GM19452 (cell line): ENCODE measurements around the gene KRTAP5-8.
"Not testable (repeated sequence)": the region's sequence is repeated elsewhere in the genome, so short reads cannot be mapped to it uniquely, and the experiment has no call there.

Experiments used
- ATAC-seq: cut with Tn5 transposase; IDR thresholded peaks from one replicate; pipeline ENCODE4 v1.9.1; 2021; ENCODE audit not compliant: unreplicated experiment

The KRTAP5-8 gene

DNA sequence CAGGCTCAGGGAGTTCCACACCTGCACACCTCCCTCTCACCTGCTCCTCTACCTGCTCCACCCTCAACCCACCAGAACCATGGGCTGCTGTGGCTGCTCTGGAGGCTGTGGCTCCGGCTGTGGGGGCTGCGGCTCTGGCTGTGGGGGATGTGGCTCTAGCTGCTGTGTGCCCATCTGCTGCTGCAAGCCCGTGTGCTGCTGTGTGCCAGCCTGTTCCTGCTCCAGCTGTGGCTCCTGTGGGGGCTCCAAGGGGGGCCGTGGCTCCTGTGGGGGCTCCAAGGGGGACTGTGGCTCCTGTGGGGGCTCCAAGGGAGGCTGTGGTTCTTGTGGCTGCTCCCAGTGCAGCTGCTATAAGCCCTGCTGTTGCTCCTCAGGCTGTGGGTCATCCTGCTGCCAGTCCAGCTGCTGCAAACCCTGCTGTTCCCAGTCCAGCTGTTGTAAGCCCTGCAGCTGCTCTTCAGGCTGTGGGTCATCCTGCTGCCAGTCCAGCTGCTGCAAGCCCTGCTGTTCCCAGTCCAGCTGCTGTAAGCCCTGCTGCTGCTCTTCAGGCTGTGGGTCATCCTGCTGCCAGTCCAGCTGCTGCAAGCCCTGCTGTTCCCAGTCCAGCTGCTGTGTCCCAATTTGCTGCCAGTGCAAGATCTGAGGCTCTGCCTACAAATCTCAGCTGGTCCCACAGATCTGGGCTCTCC lies at the start of gene KRTAP5-8:
Gene KRTAP5-8 (plus strand): TSS at position 49 of the 689 bp plus-strand sequence. CDS start 31 bp downstream, at position 80.
- not testable (repeated sequence) for ATAC-seq

DNA sequence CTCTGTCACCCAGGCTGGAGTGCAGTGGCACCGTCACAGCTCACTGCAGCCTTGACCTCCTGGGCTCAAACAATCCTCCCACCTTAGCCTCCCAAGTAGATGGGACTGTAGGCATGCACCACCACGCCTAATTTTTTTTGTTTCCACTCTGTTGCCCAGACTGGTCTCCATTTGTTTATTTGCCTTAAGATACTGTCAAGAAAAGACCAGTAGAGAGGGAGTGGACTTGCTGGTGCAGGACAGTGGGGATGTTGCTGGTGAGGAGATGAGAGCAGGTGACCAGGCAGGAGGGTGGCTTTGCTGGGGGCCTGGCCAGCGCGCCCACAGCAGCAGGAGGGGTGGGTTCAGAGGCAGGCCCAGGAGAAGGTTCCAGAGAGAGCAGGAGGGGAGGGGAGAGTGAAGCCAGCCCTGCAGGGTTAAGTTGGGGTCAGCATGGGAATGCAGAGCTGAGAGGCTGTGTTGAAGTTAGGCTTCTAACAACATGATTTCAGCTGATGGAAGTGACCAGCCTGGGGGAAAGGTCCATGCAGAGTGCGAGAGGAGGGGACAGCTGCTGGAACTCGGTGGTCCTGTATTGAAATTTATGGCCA lies 49.0 kb upstream of the KRTAP5-8 start:
- no peak for ATAC-seq

- no peak for ATAC-seq
Observed at GRCh38 chr11:71489311-71490043, 48.3 kb upstream of the KRTAP5-8 start.

DNA sequence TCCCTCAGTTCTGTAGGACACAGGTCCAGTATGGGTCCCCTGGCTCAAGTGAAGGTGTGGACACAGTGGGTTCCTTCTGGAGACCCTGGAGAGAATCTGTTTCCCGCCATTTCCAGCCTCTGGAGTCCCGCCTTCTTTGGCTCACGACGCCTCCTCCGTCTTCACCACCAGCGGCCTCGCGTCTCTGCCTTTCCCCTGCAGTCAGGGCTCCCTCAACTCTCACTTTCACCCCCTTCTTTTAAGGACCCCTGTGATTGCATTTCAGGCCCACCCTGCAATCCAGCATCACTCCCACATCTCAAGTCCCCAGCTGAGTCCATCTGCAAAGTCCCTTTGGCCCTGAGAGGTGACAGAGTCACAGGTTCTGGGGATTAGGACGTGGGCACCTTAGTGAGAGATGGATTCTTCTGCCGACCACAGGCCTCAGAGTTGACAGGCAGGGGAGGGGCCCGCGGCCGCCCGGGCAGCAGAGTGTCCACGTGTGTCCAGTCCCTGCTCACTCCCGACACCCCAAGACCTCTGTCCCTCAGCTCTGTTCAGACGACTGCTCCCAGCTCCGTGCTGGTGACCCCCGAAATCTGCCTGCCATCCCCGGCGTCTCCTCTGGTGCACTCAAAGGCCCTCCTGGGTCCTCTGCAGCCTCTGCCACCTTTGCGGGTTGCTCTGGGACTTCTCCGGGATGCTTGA lies 47.6 kb upstream of the KRTAP5-8 start:
- no peak for ATAC-seq

GRCh38 chr11:71490731-71491390 lies 47.0 kb upstream of the KRTAP5-8 start:
- no peak for ATAC-seq

DNA sequence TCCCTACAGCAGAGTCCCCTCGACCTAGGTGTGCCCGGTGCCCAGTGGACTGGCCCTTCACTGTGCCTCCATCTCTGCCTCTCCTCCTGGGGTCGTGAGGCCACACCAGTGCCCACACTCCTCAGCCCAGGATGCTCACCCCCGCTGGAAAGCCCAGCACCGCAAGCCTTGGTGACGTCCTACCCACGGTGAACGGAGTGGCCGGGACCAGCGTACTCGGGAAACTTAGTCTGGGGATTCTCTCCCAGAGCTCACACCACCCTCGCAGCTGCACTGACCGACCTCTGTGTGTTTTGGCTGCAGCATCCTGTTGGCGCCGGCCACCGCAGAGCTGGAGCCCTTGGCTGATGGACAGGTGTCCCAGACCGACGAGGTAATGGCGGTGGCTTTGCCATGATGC lies 46.3 kb upstream of the KRTAP5-8 start:
- ATAC-seq: no peak

DNA sequence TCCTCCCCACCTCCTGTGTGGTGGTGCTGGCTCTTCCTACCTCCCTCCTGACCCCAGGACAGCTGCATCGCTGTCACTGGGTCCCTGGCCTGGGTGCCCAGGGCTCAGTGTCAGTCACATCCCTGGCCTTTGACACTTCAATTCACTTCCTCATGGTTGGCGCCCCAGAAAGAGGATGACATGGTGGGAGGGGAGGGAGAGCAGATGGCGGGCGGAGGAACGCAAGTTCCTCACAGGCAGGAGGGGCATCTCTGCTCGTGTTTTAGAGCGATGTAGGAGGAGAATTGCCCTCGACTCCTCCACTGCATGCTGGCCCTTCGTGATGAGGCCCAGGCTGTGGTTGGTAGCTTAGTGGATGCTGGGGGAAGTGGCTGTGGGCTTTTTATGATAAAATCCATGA lies 45.9 kb upstream of the KRTAP5-8 start:
- no peak for ATAC-seq

DNA sequence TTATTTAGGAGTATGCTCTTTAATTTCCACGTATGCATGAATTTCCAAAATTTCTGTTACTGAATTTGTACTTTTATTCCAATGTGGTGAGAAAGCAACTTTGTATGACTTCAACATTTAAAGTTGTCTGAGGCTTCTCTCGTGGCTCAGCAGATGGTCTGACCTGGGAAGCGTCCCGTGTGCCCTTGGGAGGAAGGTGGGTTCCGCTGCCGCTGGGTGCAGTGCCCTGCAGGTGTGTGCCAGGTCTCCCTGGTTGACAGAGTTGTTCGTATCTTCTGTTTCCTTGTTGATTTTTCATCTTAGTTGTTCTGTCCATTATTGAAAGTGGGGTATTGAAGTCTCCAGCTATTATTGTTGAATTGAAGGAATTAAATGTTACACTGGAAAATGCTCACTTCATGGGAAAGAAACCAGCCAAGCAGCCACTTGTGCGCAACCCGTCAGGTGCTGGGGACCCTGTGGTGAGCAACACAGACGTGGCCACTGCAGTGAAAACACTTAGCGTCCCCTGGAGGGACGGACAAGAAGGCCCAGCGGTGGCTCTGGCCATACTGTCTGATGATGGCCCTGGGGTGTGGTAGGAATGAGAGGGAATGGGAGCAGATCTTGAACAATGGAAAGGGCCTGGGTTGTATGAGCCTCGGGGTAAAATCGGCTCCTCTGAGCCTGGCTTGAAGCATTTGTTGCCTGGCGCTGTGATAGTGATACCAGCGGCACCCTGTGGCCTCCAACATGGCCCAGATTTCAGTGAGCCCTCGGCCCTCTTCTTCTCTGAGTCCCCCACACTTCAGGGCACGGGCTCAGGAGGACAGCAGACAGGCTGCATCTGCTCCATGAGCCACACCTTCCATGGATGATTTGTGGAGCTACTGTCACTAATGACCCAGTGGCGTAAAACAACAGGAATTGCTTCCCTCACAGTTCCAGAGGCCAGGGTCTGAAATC lies 42.3 kb upstream of the KRTAP5-8 start:
- ATAC-seq: no peak

DNA sequence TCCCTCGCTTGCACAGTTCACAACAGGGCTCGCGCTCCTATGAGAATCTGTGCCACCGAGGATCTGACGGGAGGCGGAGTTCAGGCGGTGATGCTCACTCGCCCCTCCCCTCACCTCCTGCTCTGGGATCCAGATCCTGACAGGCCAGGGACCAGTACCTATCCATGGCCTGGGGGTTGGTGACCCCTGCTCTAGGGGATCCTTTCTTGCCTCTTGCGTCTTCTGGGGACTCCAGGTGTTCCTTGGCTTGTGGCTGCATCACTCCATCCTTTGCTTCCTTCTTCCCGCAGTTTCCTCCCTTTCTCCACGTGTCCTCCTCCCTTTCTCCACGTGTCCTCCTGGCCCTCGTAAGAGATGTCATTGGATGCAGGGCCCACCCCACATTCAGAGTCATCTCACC lies 41.4 kb upstream of the KRTAP5-8 start:
- no peak for ATAC-seq

DNA sequence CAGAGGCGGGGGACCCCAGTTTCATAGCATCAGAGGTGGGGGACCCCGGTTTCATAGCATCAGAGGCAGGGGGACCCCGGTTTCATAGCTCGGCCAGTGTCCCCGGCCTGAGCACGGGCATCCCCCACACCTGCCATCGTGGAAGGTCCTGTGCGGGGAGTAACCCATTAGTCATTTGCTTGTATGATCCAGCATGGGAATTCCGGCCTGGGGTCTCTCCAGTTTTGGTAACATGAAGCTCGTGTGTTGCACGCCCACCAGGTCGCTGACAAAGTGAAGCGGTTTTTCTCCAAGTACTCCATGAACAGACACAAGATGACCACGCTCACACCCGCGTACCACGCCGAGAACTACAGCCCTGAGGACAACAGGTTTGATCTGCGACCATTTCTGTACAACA lies 39.7 kb upstream of the KRTAP5-8 start:
- no peak for ATAC-seq

DNA sequence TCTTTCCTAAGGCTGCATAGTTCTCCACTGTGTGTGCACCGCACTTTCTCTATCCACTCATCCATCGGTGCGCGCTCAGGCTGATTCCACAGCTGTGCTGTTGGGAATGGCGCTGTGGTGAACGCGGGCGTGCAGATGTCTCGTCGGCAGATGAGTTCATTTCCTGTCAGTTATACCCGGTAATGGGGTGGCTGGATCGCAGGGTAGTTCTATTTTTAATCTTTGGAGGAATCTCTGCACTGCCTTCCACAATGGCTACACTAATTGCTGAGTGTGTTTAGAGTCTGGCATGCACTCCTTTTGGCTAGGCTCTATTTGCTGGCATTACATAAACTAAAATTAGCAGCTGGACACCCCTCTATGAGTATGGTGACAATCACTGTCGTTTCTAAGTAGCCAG lies 38.7 kb upstream of the KRTAP5-8 start:
- no peak for ATAC-seq

DNA sequence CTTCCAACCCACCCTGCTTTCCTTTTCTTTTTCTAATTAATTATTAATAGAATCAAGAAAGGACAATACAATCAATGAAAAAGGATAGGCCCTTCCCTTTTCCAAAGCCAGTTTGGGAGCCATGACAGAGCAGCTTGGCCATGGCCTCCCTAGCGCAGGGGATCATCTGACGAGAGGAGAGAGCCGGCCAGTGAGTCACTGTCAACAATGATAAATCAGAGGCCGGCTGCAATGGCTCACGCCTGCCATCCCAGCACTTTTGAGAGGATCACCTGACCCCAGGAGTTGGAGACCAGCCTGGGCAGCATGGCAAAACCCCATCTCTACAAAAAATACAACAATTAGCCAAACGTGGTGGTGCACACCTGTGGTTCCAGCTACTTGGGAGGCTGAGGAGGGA lies 38.3 kb upstream of the KRTAP5-8 start:
- ATAC-seq: no peak

DNA sequence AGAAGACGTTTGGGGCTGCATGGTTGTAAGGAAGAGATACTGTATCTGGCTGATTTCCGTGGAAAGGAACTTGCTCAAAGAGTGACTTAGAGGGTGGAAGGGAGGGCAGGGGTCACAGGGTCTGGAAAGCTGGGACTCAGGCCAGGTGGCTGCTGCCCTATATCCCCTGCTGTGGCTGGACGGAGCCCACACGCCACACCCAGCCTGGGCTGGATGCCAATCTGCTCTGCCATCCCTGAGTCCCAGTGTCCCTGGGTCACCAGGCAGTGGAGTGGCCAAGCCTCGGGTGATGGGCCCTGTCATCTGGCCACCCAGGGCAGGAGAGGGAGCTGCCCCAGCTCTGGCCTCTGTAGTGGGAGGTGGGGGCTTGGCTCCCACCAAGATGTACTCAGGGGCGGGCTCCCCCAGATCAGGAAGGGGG lies 37.2 kb upstream of the KRTAP5-8 start:
- ATAC-seq: no peak

DNA sequence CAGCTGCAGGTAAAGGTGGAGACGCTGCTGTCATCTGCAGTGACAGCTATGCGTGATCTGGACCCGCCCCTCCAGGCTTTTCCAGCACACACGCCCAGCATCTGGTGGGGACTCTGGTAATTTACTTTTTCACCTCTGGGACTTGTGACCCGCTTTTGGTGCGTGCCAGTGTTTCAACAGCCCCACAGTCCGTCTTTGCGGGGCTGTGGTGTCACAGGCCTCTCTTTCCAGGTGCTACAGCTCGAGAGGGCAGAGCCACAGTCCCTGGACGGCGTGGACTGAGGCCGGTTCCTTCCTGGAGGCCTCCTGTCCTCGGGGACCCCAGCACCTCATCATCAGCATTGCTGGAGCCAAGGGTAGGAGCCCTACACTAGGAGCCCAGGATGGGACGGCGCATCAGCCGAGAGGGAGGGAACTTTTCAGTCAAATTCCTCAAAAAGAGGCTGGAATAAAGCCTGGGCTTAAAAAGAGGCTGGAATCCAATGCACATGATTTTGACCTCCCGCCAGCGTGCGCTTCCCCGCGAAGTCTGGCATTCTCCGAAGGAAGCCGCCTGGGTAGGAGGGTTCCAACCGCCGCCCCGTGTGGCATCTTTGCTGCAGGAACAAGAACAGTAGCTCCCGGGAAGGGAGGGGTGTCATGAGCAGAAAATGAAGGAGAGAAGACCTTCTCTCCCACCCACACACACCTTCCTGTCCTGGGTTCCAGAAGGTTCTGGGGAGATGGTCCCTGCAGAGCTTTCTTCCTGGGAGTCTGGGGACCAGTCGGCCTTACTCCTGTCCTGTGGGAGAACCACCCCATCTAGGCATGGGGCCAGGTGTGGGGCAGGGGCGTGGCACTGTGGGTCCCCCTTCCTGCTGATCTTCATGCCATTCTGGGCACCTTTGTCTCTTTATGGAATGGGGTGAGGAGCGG lies 36.5 kb upstream of the KRTAP5-8 start:
- ATAC-seq: no peak

- ATAC-seq: no peak
Observed at GRCh38 chr11:71502026-71502425, 35.8 kb upstream of the KRTAP5-8 start.

- no peak for ATAC-seq
Observed at GRCh38 chr11:71502871-71503435, 34.9 kb upstream of the KRTAP5-8 start.

GRCh38 chr11:71504531-71504930 lies 33.3 kb upstream of the KRTAP5-8 start:
- no peak for ATAC-seq

DNA sequence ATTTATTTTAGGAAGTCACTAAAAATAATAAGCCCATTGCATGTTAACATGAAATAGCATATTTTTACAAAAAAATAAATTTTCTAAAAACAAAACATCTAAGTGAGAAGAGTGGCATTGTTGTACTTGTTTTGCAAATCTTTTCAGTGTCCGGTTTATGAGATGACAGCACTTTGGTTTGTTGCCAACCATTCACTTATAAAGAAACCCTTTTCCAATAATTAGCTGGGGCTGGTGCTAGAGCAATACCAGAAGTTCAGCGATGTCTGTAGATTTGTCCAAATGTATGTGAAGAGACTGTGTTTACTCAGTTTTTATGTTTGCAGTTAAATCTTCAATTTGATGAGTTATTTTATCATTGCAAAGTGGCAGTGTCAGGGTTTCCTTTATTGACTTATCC lies 32.8 kb upstream of the KRTAP5-8 start:
- ATAC-seq: no peak

DNA sequence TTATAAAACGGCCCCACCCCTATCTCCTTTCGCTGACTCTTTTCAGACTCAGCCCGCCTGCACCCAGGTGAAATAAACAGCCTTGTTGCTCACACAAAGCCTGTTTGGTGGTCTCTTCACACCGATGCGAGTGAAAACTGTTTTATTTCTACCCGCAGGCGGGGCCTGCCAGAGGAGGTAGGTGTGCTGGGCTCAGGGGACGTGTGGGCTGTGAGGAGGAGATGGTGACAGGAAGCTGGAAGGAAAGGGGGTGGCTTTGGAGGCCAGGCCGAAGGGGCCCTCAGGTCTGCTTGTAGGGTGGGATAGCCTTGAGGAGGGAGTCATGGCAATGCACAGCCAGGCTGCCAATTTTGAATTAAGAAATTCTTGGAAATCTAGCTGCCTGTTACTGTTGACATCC lies 32.0 kb upstream of the KRTAP5-8 start:
- no peak for ATAC-seq
